Activated CD8-positive, alpha-beta memory T cell treated with anti-CD3 and anti-CD28 coated beads, Interleukin-2, amount 50 U/mL, for 24 hours (primary cell): ENCODE data around the gene MUC5B.

Experiments
- DNase-seq: peaks from one replicate; pipeline ENCODE4 v3.0.0-alpha.2; 2020; ENCODE audit errors: extremely low read depth

The MUC5B gene

DNA sequence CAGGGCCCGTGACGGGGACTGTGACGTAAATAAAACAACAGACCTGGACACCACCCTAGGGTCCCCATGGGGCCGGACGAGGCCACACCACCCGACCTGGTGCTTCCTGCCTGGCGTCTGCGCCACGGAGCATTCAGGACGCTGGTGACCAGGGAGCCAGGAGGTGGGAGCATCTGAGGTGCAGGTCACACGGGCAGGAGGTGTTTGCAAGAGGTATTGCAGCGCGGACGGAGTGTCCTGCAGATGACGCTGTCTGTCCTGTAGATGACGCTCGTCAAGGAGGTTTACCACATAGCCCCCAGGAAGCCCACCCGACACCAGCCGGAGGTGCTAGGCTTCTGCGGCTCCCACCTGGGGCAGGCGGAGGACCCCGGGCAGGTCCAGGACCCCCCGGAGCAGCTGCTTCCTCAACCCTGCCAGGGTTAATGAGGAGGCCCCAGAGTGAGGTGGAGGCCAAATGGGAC, 986 bp upstream of the MUC5B start:
- DNase-seq: no peak

GRCh38 chr11:1223346-1224110, 662 bp downstream of the MUC5B start:
- DNase-seq: no peak

DNA sequence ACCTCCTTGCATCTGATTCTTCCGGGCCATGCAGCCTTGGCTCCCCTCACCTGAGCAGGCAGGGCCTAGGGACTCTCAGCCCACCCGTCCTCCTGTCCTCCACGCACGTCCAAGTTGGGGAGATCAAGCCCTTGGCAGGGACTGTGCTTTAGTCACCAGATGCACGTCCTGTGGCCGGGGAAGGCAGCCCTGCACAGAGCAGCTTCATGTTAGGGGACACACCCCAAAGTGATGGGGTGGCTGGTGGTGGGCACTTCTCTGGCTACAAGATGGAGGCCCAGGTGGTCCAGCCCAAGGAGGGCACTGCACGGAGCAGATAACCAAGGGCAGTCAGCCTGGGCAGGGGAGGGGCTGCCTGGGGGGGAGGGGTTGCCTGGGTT, 1.2 kb downstream of the MUC5B start:
- no peak for DNase-seq

DNA sequence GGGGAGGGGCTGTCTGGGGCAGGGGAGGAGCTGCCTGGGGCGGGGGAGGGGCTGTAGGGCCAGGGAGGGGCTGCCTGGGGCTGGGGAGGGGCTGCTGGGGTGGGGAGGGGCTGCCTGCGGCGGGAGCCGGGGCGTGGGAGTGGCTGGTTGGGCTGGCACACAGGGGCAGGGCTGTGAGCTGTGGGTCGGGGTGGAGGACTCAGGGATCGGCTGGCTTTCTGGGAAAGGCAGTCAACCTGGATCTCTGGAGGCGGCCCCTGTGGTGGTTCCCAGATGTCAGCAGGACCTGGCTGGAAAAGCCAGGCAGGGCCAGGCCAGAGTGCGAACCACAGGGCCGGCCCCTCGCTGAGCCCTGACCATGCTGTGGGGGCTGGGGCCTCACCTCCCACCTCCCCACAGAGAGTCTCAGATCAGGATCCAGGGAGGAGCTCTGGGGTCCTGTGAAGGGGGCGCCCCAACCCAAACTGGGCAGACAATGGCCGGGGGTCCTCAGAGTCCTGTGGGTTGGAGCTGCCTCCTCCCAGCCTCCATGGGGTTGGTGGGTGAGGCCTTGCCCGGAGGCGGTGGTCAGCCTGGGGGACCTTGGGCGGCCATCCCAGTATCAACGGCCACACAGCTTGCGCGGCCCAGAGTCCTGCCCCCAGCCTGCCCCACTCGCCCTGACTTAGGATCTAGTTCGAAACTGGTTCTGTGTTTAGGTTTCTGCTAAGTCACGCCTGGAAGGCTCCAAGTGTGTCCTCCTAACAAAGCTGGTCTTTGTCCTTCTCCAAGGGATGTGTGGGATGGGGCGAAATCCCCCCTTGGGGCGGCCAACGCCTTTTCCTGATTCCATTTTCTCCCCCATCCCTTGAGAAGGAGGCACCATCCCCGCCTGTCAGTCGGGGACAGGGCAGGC, 1.9 kb downstream of the MUC5B start:
- DNase-seq: no peak

DNA sequence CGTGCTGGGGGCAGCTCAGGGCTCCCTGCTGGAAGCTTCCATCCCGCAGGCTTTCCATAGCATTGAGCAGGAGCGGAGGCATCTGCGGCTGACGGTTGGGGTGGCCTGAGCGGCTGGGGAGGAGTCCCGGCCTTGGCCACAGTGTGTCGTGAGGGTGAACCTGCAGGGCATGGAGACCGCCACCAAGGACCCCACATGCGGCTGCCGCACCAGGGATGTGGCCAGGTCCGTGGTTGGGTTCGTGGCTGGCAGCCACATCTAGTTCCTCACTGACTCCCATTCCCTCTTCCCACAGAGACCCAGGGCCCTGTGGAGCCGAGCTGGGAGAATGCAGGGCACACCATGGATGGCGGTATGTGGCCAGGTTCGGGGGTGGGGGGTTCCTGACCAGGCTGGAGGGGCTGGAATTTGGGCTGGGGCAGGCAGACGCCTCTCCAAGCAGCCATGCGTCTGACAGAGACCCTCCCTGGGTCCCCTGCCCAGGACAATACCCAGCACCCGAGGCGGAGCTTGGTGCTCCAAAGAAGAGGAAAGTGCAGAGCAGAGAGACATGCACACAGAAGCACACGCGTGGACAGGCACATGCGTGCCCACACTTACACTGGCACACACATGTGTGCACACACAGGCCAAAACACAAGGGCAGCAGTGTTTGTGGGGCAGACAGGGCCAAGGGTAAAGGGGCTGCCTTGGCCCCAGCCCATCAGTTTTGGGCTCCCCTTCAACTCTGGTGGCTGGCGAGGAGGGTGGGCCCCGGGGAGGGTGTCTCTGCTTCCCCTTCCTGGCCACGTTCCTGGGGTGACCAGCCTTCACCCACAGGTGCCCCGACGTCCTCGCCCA, 2.7 kb downstream of the MUC5B start:
- DNase-seq: no peak

DNA sequence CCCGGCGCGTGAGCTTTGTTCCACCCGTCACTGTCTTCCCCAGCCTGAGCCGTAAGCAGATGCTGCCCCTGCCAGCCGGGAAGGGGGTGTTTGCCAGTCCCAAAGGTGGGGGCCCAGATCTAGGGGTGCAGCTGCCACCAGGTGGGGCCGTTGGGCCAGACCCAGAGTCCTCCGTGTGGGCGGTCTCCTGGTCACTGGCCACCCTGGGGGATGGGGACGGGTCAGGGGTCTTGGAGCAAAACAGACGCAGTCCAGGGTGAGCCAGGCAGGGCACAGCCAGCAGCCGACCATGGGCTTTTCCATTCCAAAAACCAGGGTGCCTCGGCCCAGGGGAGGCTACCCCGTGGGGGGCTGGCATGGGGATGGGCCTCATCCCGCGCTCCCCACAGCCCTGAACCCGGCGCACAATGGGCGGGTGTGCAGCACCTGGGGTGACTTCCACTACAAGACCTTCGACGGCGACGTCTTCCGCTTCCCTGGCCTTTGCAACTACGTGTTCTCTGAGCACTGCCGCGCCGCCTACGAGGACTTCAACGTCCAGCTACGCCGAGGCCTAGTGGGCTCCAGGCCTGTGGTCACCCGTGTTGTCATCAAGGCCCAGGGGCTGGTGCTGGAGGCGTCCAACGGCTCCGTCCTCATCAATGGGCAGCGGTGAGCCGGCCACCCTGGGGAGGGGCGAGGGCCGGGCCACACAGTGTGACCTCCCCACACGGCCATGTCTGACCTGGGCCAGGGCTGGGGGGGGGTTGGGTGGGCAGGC, 3.5 kb downstream of the MUC5B start:
- no peak for DNase-seq

DNA sequence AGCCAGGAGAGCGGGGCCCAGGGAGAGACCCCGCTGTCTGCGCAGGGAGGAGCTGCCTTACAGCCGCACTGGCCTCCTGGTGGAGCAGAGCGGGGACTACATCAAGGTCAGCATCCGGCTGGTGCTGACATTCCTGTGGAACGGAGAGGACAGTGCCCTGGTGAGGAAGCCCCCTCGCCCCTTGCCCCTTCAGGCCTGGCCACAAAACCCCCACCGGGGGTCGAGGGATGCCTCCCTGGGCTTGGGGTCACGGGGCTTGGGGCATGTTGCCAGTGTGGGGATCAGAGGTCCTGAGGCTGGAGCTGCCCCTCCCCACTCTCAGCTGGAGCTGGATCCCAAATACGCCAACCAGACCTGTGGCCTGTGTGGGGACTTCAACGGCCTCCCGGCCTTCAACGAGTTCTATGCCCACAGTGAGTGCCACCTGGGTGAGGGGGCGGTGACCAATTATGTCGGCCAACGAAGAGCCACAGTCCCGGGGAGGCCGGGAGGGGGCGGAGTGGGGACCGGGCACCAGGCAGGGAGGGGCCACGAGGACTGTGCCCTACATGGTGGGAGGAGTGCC, 4.2 kb downstream of the MUC5B start:
- DNase-seq: no peak

DNA sequence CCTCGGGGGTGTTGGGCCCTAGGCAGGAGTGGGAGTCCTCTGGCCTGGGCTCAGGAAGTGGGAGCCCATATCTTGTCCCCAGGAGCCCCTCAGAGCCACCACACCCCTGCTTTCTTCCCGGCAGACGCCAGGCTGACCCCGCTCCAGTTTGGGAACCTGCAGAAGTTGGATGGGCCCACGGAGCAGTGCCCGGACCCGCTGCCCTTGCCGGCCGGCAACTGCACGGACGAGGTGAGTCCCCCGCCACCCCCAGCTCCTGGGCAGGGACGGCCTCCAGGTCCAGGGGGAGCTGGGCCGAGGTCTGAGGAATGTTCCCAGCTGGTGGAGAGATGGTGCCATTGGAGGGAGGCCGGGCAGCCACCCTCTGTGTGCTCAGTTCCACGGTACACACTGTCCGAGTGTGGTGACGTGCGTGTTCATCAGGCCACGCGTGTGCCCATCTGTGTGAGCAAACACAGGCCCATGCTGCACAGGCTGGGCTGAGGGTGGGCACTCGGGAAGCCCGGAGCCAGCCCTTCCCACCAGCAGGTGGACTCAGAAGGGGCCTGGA, 4.8 kb downstream of the MUC5B start:
- DNase-seq: no peak

DNA sequence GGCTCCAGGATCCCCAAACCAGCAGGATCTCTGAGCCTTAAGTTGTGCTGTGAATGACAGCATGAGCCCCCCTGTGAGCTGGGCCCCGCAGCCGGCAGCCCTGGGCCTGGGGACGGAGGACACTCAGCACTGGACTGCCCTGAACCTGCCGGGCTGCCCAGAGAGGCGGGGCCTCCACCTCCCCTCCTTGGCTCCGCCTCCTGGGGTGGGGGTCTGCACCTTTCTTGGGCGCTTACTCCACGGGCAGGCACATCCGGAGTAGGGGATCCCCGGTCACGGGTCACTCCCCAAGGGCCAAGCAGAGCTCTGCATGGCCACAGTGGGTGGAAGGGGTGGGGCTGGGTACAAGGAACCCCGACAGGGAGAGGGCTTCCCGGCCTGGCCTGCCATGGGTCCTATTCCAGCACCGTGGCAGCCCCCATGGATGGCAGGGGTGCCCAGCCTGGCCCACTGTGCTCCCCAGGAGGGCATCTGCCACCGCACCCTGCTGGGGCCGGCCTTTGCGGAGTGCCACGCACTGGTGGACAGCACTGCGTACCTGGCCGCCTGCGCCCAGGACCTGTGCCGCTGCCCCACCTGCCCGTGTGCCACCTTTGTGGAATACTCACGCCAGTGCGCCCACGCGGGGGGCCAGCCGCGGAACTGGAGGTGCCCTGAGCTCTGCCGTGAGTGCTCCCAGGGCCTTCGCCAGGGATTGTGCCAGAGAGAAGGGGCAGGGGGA, 5.4 kb downstream of the MUC5B start:
- no peak for DNase-seq

GRCh38 chr11:1228921-1229451, 6.1 kb downstream of the MUC5B start:
- no peak for DNase-seq

GRCh38 chr11:1229471-1230120, 6.7 kb downstream of the MUC5B start:
- no peak for DNase-seq

DNA sequence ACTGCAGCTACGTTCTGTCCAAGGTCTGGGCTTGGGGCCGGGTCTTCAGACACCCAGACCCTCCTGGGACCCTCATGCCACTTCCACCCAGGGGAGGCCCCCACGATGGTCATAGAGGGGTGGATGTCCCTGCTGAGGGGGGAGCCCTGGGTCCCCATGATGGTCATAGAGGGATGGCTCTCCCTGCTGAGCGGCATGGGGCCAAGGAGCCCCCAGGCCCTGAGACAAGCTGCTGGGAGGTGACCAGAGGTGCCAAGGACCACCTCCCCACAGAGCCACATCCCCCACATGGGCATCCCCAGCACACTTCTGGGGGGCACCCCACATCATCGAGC, 7.2 kb downstream of the MUC5B start:
- no peak for DNase-seq

DNA sequence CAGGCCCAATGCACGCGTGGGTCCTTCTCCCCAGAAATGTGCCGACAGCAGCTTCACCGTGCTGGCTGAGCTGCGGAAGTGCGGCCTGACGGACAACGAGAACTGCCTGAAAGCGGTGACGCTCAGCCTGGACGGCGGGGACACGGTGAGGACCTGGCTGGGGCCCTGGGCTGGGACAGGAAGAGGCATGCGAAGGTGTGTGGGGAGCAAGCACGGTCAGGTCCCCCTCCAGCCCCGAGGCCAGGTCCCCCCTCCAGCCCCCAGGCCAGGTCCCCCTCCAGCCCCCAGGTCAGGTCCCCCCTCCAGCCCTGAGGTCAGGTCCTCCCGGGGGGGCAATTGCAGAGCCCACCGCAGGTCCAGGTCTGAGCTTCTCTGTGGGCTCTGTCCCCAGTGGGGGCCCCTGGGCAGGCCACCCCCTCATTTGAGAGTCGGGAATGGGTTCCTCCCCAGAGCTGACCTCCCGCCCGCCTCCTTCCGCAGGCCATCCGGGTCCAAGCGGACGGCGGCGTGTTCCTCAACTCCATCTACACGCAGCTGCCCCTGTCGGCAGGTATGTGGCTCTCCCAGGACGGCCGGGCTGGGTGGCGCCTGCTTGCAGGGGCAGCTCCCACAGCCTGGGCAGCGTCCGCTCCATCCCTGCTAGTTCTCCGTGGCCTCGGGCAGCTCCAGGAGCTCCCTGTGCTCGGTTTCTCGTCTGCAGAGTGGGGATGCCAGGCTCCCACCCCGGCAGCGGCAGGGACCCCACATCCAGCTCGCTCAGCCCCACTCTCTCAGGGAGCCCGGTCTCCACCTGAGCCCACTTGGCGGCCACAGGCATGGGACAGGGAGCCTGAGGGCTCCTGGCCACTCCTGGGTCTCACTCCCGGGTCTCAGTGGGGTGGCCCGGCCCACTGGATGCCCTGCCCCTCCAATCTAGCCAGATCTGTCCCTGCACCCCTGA, 7.9 kb downstream of the MUC5B start:
- DNase-seq: no peak

GRCh38 chr11:1231396-1232020, 8.6 kb downstream of the MUC5B start:
- DNase-seq: no peak

DNA sequence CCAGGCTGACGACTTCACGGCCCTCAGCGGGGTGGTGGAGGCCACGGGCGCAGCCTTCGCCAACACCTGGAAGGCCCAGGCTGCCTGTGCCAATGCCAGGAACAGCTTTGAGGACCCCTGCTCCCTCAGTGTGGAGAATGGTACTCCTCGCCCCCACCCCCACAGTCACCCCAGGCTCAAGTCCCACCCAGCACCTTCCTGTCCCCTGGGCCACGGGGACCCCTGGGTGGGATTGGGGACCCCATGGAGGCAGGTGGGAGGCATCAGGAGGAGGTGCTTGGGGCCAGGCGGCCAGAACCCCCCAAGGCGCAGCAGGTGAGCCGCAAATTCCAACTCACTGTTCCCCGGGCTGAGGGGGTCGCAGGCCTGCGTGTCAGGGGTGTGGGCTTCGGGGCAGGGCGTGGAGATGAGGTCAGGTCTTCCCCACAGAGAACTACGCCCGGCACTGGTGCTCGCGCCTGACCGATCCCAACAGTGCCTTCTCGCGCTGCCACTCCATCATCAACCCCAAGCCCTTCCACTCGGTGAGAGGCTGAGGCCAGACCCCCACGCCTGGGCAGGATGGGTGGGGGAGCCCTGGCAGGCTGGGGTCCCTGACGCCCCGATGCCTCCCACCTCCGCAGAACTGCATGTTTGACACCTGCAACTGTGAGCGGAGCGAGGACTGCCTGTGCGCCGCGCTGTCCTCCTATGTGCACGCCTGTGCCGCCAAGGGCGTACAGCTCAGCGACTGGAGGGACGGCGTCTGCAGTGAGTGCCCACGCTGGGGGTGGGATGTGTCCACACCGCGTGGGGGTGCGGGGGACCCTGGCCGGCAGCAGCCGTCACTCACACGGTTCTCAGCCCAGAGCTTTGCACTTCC, 9.4 kb downstream of the MUC5B start:
- no peak for DNase-seq

GRCh38 chr11:1232883-1233321, 10.0 kb downstream of the MUC5B start:
- DNase-seq: no peak
